Upper lobe of left lung (tissue), 6 donors: Measurements from ENCODE around the gene ARPC5. TPM values are rescaled to one million over a fixed set of nuclear protein-coding genes. Genes with fewer than 3 reads are reported as not detected.

ENCODE experiments used
- ATAC-seq, 2 donors: fragments of 200-7000 bp; cut with Tn5 transposase; one replicate each; pipeline ENCODE4 v1.9.1; 2022; ENCODE audit warnings: mild to moderate bottlenecking in 2 of 2, moderate library complexity in 2 of 2; ENCODE audit not compliant: low FRiP score in 2 of 2
- DNase-seq, 2 donors: peaks; one replicate each; pipeline ENCODE4 v3.0.0-alpha.2; 2019 to 2020
- H3K27ac ChIP-seq, 4 donors: fragments of 200-600 bp; sonication (generic); one replicate each; pipeline ENCODE4 v1.5.1; 2016 to 2019
- H3K27me3 ChIP-seq, 4 donors: fragments of 200-600 bp; sonication (generic); one replicate each; pipeline ENCODE4 v1.5.1; 2017 to 2019
- H3K36me3 ChIP-seq, 4 donors: fragments of 200-600 bp; sonication (generic); one replicate each; pipeline ENCODE4 v1.5.1; 2016 to 2019
- H3K4me1 ChIP-seq, 4 donors: fragments of 200-600 bp; sonication (generic); one replicate each; pipeline ENCODE4 v1.5.1; 2018 to 2019
- H3K4me3 ChIP-seq, 4 donors: fragments of 200-600 bp; sonication (generic); one replicate each; pipeline ENCODE4 v1.5.1; 2017 to 2019; ENCODE audit warnings: mild to moderate bottlenecking in 2 of 4, moderate library complexity in 1 of 4
- H3K9me3 ChIP-seq, 4 donors: fragments of 200-600 bp; sonication (generic); one replicate each; pipeline ENCODE4 v1.5.1; 2018 to 2019
- CTCF ChIP-seq, 6 experiments: fragments of 450-650 bp in 4 of 6; fragments of 200-600 bp in 2 of 6; sonication (generic) in 2 of 6; IDR thresholded peaks; one replicate each; pipeline ENCODE4 v1.5.1; 2016 to 2019; ENCODE audit warnings: antibody characterized with exemption in 6 of 6
- EP300 ChIP-seq, 4 donors: sonication (generic); formaldehyde crosslinking; IDR thresholded peaks; one replicate each; pipeline ENCODE4 v1.5.1; 2017; ENCODE audit warnings: antibody characterized with exemption in 4 of 4, control low read depth in 2 of 4
- POLR2A ChIP-seq, 4 donors: fragments of 450-650 bp; IDR thresholded peaks; one replicate each; pipeline ENCODE4 v1.5.1; 2016 to 2017; ENCODE audit warnings: antibody characterized with exemption in 4 of 4, mild to moderate bottlenecking in 2 of 4
- POLR2AphosphoS5 ChIP-seq, 2 donors: sonication (generic); formaldehyde crosslinking; IDR thresholded peaks; one replicate each; pipeline ENCODE4 v1.5.1; 2017; ENCODE audit warnings: antibody characterized with exemption in 2 of 2
- WGBS, 2 donors: methylation state at CpG; one replicate each; pipeline ENCODE4 v1.1.5; 2017 to 2018; 5-methylcytosine and 5-hydroxymethylcytosine counted together
- total RNA-seq, 6 donors: library from RNA; depleted of rRNA in 4 of 6; stranded (reverse); fragments of >200 nt in 4 of 6; gene quantifications; one replicate each; pipeline versions ENCODE4 v1.1.0 to v1.2.1, GENCODE V29; 2016 to 2021
- donor health status: DM: no; HTN: no; CAD: no; lungs with moderate emphysema.
- donor health status: DM: no; HTN: yes; CAD: no; lungs with severe emphysema.

The ARPC5 gene
- total RNA-seq, 6 donors from 2014 or later, result 28.3 to 193 (median 109) TPM

DNA sequence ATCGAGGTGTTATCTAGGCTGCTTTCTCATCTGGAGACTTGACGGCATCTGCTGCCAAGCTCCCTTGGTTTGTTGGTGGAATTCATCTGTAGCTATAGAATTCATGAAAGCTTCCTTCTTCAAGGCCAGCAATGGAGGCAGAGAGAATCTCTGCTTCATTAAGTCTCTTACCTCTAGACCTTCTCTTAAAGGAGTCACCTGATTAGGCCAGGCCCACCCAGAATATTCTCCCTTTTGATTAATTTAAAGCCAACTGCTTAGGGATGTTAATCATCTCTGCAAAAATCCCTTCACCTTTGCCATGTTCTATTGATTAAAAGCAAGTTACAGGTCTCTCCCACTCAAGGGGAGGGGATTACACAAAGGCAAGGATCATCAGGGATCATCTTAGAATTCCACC, 40.0 kb downstream of the ARPC5 start:
- Histone ChIP-seq H3K4me1 (peaks cover 0 to 6% (median 3%) of the 10 kb centered on the region in 4 donors), H3K27ac (no peak overlapping the region), H3K9me3 (no peaks in the 10 kb centered on the region), H3K36me3 (no peaks in the 10 kb centered on the region), H3K4me3 (no peak overlapping the region), H3K27me3 (no peaks in the 10 kb centered on the region)
- TF ChIP-seq CTCF (IDR thresholded peaks at IDR 0.05) (no peak), EP300 (IDR thresholded peaks at IDR 0.05) (no peak), POLR2AphosphoS5 (IDR thresholded peaks at IDR 0.05) (no peak), POLR2A (IDR thresholded peaks at IDR 0.05) (no peak)
- ATAC-seq (no peak), DNase-seq (no peak)
- 88 to 91% methylated on average over 2 of the region's 2 CpGs for WGBS, 2 donors

- DNase-seq (peak in 1 of 2 donors; percentile 70), ATAC-seq (peak; percentile 38 to 66)
- Histone ChIP-seq H3K27me3 (no peaks in the 10 kb centered on the region), H3K4me3 (no peak overlapping the region), H3K36me3 (no peaks in the 10 kb centered on the region), H3K27ac (peak overlapping the region in 3 of 4 donors; percentile 22 to 72 (median 41)), H3K4me1 (peaks cover 0 to 10% (median 6%) of the 10 kb centered on the region in 4 donors), H3K9me3 (no peaks in the 10 kb centered on the region)
- TF ChIP-seq POLR2A (IDR thresholded peaks at IDR 0.05), result no peak
- no peak for TF ChIP-seq EP300 (IDR thresholded peaks at IDR 0.05)
- no peak for TF ChIP-seq POLR2AphosphoS5 (IDR thresholded peaks at IDR 0.05)
- TF ChIP-seq CTCF (IDR thresholded peaks at IDR 0.05), result no peak
- WGBS, 2 donors, result 39 to 71% methylated on average over 3 of the region's 3 CpGs
These were observed 42.2 kb downstream of the ARPC5 start for GRCh38 chr1:183593356-183593755.

DNA sequence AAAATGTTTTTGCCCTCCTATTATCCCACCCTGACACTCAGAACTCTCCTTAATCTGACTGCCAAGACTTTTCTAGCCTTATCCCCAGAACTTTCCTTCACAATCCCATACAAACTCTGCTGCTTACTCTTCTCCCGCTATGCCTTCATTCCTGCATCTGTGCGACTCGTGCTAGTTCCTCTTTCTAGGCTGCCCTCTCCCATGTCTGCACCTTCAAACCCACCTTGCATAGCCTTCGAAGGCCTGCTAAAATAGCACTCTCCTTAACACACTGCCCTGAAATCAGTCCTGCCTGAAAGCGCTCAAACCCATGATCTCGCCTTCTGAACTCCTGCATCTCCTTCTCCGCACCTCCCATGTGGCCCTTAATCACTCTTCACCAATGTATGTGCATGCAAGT, 42.9 kb downstream of the ARPC5 start:
- peaks cover 0 to 10% (median 6%) of the 10 kb centered on the region in 4 donors for H3K4me1 ChIP-seq
- DNase-seq, result no peak
- no peak for TF ChIP-seq EP300 (IDR thresholded peaks at IDR 0.05)
- no peak for TF ChIP-seq POLR2A (IDR thresholded peaks at IDR 0.05)
- TF ChIP-seq CTCF (IDR thresholded peaks at IDR 0.05), result no peak
- TF ChIP-seq POLR2AphosphoS5 (IDR thresholded peaks at IDR 0.05), result no peak
- H3K4me3 ChIP-seq, result no peak overlapping the region
- no peaks in the 10 kb centered on the region for H3K27me3 ChIP-seq
- no peaks in the 10 kb centered on the region for H3K9me3 ChIP-seq
- H3K27ac ChIP-seq, result peak overlapping the region in 3 of 4 donors; percentile 22 to 72 (median 41)
- no peaks in the 10 kb centered on the region for H3K36me3 ChIP-seq
- WGBS, 2 donors, result 84 to 91% methylated on average over 7 of the region's 7 CpGs
- ATAC-seq, result no peak

- Histone ChIP-seq H3K27ac (peak within 1 kb of the TSS; percentile 77 to 88 (median 87)), H3K4me3 (peak within 1 kb of the TSS in 3 of 4 donors; percentile 28 to 44 (median 38)), H3K4me1 (peaks cover 0 to 10% (median 8%) of the 10 kb centered on the region in 4 donors), H3K9me3 (no peaks in the 10 kb centered on the region), H3K36me3 (no peaks in the 10 kb centered on the region), H3K27me3 (no peaks in the 10 kb centered on the region)
- WGBS, 2 donors, result 56 to 70% methylated on average over 5 to 6 of the region's 6 CpGs
- peak in 1 of 2 donors; percentile 72 for DNase-seq
- peak; percentile 88 to 93 for ATAC-seq
- peak; percentile 40 to 73 for TF ChIP-seq POLR2AphosphoS5 (IDR thresholded peaks at IDR 0.05)
- peak in 1 of 4 donors; percentile 50 for TF ChIP-seq POLR2A (IDR thresholded peaks at IDR 0.05)
- TF ChIP-seq EP300 (IDR thresholded peaks at IDR 0.05), result no peak
- TF ChIP-seq CTCF (IDR thresholded peaks at IDR 0.05), result no peak
These were observed 45.1 kb downstream of the ARPC5 start, which contains the start of gene NCF2 for GRCh38 chr1:183590244-183591191. NCF2 (minus strand) TSS chr1:183590459; CDS start chr1:183590329, 130 bp downstream.
